Measurements from ENCODE around the gene ADCY10. TPM values are rescaled to one million over a fixed set of nuclear protein-coding genes. Genes with fewer than 3 reads are reported as not detected.

Gene ADCY10
- total RNA-seq, 2 experiments from 2014 or later, result 0.15 TPM; not detected in 1

DNA sequence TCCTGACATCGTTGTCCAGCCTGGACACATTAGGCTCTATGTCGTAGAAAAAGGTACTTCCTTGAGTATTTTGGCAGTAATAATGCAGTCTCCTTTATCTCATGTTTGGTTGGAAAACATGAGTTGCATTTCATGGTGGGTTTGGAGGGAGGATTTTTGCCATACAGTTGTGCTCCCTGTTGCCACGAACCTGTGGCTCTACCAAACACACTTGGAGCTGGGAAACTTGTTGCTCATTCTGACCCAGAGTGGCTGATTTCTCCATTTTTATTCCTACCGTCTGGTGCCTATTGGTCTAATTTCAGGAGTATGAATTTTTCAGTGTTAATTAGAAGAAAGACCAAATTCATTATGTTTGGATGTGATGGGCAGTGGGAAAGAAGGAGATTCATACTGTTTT is 141.5 kb downstream of the ADCY10 start:
- DNase-seq (ENCODE audit: low spot score), result no peak
- H3K4me1 ChIP-seq (ENCODE audit: insufficient read depth, low read length, poor library complexity, severe bottlenecking), result no peaks in the 10 kb centered on the region
- no TSS peak for BruUV-seq (replicated peaks)
- ChIA-PET POLR2A (interaction anchor here (1.8 kb wide), 1 partner anchor 19 kb away, joined by 4 read pairs; no protein-coding TSS in a partner anchor), CTCF (ENCODE audit: unreplicated experiment) (no interaction called here)
- H3K79me2 ChIP-seq (ENCODE audit: insufficient read depth, low read depth, low read length), result no peaks in the 10 kb centered on the region
- H3K9me3 ChIP-seq (ENCODE audit: low read length), result no peaks in the 10 kb centered on the region
- H3K4me3 ChIP-seq (ENCODE audit: low read depth, low read length, poor library complexity, severe bottlenecking), result no peak overlapping the region
- intact Hi-C loops (cut with micrococcal nuclease; ENCODE audit: unreplicated experiment), result no loop called here
- H2AFZ ChIP-seq (ENCODE audit: low read length), result no peak overlapping the region
- H3K36me3 ChIP-seq (ENCODE audit: insufficient read depth, low read length), result peaks cover 90% of the 10 kb centered on the region
- TF ChIP-seq, protein P1, sequence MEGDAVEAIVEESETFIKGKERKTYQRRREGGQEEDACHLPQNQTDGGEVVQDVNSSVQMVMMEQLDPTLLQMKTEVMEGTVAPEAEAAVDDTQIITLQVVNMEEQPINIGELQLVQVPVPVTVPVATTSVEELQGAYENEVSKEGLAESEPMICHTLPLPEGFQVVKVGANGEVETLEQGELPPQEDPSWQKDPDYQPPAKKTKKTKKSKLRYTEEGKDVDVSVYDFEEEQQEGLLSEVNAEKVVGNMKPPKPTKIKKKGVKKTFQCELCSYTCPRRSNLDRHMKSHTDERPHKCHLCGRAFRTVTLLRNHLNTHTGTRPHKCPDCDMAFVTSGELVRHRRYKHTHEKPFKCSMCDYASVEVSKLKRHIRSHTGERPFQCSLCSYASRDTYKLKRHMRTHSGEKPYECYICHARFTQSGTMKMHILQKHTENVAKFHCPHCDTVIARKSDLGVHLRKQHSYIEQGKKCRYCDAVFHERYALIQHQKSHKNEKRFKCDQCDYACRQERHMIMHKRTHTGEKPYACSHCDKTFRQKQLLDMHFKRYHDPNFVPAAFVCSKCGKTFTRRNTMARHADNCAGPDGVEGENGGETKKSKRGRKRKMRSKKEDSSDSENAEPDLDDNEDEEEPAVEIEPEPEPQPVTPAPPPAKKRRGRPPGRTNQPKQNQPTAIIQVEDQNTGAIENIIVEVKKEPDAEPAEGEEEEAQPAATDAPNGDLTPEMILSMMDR (conservative IDR thresholded peaks at IDR 0.05; ENCODE audit: low read length), result no peak
- no peak for TF ChIP-seq EZH2phosphoT487 (IDR thresholded peaks at IDR 0.05; ENCODE audit: borderline replicate concordance, low read depth, low read length)
- H3K27ac ChIP-seq (ENCODE audit: low read depth, low read length, poor library complexity, severe bottlenecking), result no peak overlapping the region
- no peaks in the 10 kb centered on the region for H4K20me1 ChIP-seq (ENCODE audit: insufficient read depth, low read length)
- no peak overlapping the region for H3K4me2 ChIP-seq (ENCODE audit: low read length)
- no peaks in the 10 kb centered on the region for H3K9me2 ChIP-seq (ENCODE audit: insufficient read depth, low read length)

DNA sequence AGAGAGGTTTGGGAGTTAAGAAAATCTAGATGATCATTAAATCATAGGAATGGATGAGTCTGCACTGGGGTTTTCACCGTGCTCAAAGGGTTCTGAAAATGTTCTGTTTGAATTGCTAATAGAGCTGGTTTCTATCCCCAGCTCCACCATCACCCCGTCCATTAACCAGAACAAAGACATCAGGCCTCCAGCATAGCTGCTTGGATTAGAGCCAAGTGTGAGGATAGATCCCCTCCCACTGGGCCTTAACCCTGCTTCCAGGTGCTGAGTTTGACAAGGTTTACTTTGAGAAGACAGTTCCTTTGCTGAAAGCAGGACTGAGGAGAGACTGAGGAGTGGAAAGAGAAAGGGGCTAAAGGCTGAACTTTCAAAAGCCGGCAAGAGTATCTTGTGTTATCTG is 143.8 kb downstream of the ADCY10 start:
- no peaks in the 10 kb centered on the region for H4K20me1 ChIP-seq (ENCODE audit: insufficient read depth, low read length)
- no peak for DNase-seq (ENCODE audit: low spot score)
- no TSS peak for BruUV-seq (replicated peaks)
- no peaks in the 10 kb centered on the region for H3K79me2 ChIP-seq (ENCODE audit: insufficient read depth, low read depth, low read length)
- H3K36me3 ChIP-seq (ENCODE audit: insufficient read depth, low read length), result peaks cover 87% of the 10 kb centered on the region
- POLR2A ChIA-PET, result interaction anchor here (0.9 to 1.1 kb wide), 3 partner anchors 9 to 169 kb away, joined by 3 to 4 read pairs (median 3); no protein-coding TSS in a partner anchor
- no peaks in the 10 kb centered on the region for H3K9me3 ChIP-seq (ENCODE audit: low read length)
- no peaks in the 10 kb centered on the region for H3K4me1 ChIP-seq (ENCODE audit: insufficient read depth, low read length, poor library complexity, severe bottlenecking)
- no peak overlapping the region for H2AFZ ChIP-seq (ENCODE audit: low read length)
- CTCF ChIA-PET (ENCODE audit: unreplicated experiment), result no interaction called here
- intact Hi-C loops (cut with micrococcal nuclease; ENCODE audit: unreplicated experiment), result no loop called here
- no peak overlapping the region for H3K4me2 ChIP-seq (ENCODE audit: low read length)
- no peak overlapping the region for H3K4me3 ChIP-seq (ENCODE audit: low read depth, low read length, poor library complexity, severe bottlenecking)
- H3K9me2 ChIP-seq (ENCODE audit: insufficient read depth, low read length), result no peaks in the 10 kb centered on the region
- no peak overlapping the region for H3K27ac ChIP-seq (ENCODE audit: low read depth, low read length, poor library complexity, severe bottlenecking)
- TF ChIP-seq EZH2phosphoT487 (IDR thresholded peaks at IDR 0.05; ENCODE audit: borderline replicate concordance, low read depth, low read length), result no peak
- TF ChIP-seq, protein P1 (conservative IDR thresholded peaks at IDR 0.05; ENCODE audit: low read length), result no peak

DNA sequence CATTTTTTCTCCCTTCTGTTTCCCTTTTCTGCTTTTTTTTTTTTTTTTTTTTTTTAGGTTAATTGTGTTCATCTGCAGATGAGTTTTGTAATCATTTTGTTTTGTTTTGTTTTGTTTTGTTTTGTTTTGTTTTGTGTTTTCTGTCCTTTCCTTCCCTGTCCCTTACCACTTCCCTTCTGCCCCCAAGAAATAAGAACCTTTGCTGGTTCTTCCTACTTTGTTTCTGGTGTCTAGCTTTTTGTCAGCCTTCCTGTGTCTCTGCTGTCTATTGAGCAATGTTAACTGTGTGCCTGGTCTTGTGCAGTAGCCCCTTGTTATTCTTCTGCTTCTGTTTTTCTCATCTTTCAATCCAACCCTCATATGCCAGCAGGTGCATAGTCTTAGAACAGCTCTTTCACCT is 146.2 kb downstream of the ADCY10 start:
- no peak overlapping the region for H2AFZ ChIP-seq (ENCODE audit: low read length)
- H3K4me3 ChIP-seq (ENCODE audit: low read depth, low read length, poor library complexity, severe bottlenecking), result no peak overlapping the region
- no peak overlapping the region for H3K4me2 ChIP-seq (ENCODE audit: low read length)
- TF ChIP-seq EZH2phosphoT487 (IDR thresholded peaks at IDR 0.05; ENCODE audit: borderline replicate concordance, low read depth, low read length), result no peak
- TF ChIP-seq, protein P1 (conservative IDR thresholded peaks at IDR 0.05; ENCODE audit: low read length), result no peak
- no peak for DNase-seq (ENCODE audit: low spot score)
- intact Hi-C loops (cut with micrococcal nuclease; ENCODE audit: unreplicated experiment), result no loop called here
- H3K4me1 ChIP-seq (ENCODE audit: insufficient read depth, low read length, poor library complexity, severe bottlenecking), result no peaks in the 10 kb centered on the region
- no peak overlapping the region for H3K27ac ChIP-seq (ENCODE audit: low read depth, low read length, poor library complexity, severe bottlenecking)
- no peaks in the 10 kb centered on the region for H3K9me3 ChIP-seq (ENCODE audit: low read length)
- H3K36me3 ChIP-seq (ENCODE audit: insufficient read depth, low read length), result peaks cover 63% of the 10 kb centered on the region
- ChIA-PET POLR2A (interaction anchor here (1.5 kb wide), 1 partner anchor 13 kb away, joined by 3 read pairs; no protein-coding TSS in a partner anchor), CTCF (ENCODE audit: unreplicated experiment) (no interaction called here)
- H3K9me2 ChIP-seq (ENCODE audit: insufficient read depth, low read length), result no peaks in the 10 kb centered on the region
- H3K79me2 ChIP-seq (ENCODE audit: insufficient read depth, low read depth, low read length), result no peaks in the 10 kb centered on the region
- BruUV-seq (replicated peaks), result no TSS peak
- no peaks in the 10 kb centered on the region for H4K20me1 ChIP-seq (ENCODE audit: insufficient read depth, low read length)
